Pulmonary artery endothelial cell (primary cell): Measurements from ENCODE around the gene ADCY6. TPM values are rescaled to one million over a fixed set of nuclear protein-coding genes. Genes with fewer than 3 reads are reported as not detected.

Source experiments
- DNase-seq: peaks from one replicate; pipeline ENCODE4 v3.0.0-alpha.2; 2011; ENCODE audit warnings: low read depth, low spot score
- total RNA-seq: library from RNA; depleted of rRNA; stranded (reverse); fragments of >200 nt; gene quantifications from 2 replicates; pipeline ENCODE4 v1.2.3, GENCODE V29; 2014

The ADCY6 gene
- total RNA-seq: 34.2 and 40.6 TPM in 2 replicates

- DNase-seq: peak; percentile 41
Observed at GRCh38 chr12:48788854-48789775, at the start of gene ADCY6. ADCY6 (minus strand) TSS chr12:48789089; CDS start chr12:48783434, 5,655 bp downstream.

- no peak for DNase-seq
Observed at GRCh38 chr12:48838048-48838447, 49.2 kb upstream of the ADCY6 start.

GRCh38 chr12:48832321-48833060 is 43.6 kb upstream of the ADCY6 start:
- DNase-seq: no peak

- no peak for DNase-seq
Observed at GRCh38 chr12:48831257-48831656, 42.4 kb upstream of the ADCY6 start.

- DNase-seq: no peak
Observed at GRCh38 chr12:48828841-48829575, 40.1 kb upstream of the ADCY6 start.

GRCh38 chr12:48828293-48828692 is 39.4 kb upstream of the ADCY6 start:
- no peak for DNase-seq

- DNase-seq: no peak
Observed at GRCh38 chr12:48827513-48828096, 38.7 kb upstream of the ADCY6 start.

GRCh38 chr12:48827026-48827425 is 38.1 kb upstream of the ADCY6 start:
- DNase-seq: no peak

- DNase-seq: no peak
Observed at GRCh38 chr12:48826209-48826855, 37.4 kb upstream of the ADCY6 start.

- DNase-seq: no peak
Observed at GRCh38 chr12:48824905-48825304, 36.0 kb upstream of the ADCY6 start.

- no peak for DNase-seq
Observed at GRCh38 chr12:48824112-48824511, 35.2 kb upstream of the ADCY6 start.

- DNase-seq: no peak
Observed at GRCh38 chr12:48823281-48823680, 34.4 kb upstream of the ADCY6 start.

- no peak for DNase-seq
Observed at GRCh38 chr12:48822711-48823110, 33.8 kb upstream of the ADCY6 start.

GRCh38 chr12:48822139-48822538 is 33.2 kb upstream of the ADCY6 start:
- no peak for DNase-seq

- no peak for DNase-seq
Observed at GRCh38 chr12:48819986-48820725, 31.3 kb upstream of the ADCY6 start.

GRCh38 chr12:48818831-48819590 is 30.1 kb upstream of the ADCY6 start:
- DNase-seq: no peak

- DNase-seq: no peak
Observed at GRCh38 chr12:48817873-48818830, 29.3 kb upstream of the ADCY6 start, which contains the start of gene CACNB3. CACNB3 (plus strand) TSS chr12:48818496; CDS start chr12:48818930, 434 bp downstream.
